ENCODE data around the gene VSTM5.

DNA sequence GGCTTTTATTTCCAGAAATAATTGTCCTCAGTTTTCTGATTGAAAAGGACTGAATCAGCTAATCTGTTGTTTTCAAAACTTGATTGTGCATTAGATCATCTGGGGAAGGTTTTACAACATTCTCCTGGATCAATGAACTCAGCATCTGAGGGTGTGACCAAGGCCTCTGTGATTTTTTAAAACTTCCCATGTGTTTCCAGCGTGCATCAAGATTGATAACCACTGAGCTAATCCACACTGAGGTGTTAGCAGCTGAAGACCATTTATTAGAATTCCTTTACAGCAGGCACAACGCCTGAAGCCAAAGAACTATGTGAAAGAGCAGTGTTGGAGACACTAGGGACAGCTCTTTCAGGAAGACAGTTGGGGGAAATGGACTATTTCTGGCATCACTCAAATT is 10.2 kb downstream of the VSTM5 start:
- TF ChIP-seq, protein P1, sequence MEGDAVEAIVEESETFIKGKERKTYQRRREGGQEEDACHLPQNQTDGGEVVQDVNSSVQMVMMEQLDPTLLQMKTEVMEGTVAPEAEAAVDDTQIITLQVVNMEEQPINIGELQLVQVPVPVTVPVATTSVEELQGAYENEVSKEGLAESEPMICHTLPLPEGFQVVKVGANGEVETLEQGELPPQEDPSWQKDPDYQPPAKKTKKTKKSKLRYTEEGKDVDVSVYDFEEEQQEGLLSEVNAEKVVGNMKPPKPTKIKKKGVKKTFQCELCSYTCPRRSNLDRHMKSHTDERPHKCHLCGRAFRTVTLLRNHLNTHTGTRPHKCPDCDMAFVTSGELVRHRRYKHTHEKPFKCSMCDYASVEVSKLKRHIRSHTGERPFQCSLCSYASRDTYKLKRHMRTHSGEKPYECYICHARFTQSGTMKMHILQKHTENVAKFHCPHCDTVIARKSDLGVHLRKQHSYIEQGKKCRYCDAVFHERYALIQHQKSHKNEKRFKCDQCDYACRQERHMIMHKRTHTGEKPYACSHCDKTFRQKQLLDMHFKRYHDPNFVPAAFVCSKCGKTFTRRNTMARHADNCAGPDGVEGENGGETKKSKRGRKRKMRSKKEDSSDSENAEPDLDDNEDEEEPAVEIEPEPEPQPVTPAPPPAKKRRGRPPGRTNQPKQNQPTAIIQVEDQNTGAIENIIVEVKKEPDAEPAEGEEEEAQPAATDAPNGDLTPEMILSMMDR (IDR thresholded peaks at IDR 0.05): no peak
- no peak for TF ChIP-seq POLR2A (IDR thresholded peaks at IDR 0.05)
